OCI-LY1 (cell line): ENCODE data around the gene KLF4.

Experiments
- CTCF ChIP-seq: fragments of 200-600 bp; sonication (generic), shearing (Covaris generic); IDR thresholded peaks from 2 replicates; pipeline ENCODE4 v1.5.1; 2017; ENCODE audit warnings: mild to moderate bottlenecking, antibody characterized with exemption, low read length, moderate library complexity, mixed read lengths
- EZH2 ChIP-seq: fragments of 200-600 bp; sonication (generic), shearing (Covaris generic); IDR thresholded peaks from 2 replicates; pipeline ENCODE4 v1.8.0; 2017; ENCODE audit warnings: borderline replicate concordance, mixed run types, mild to moderate bottlenecking, antibody characterized with exemption, low read length, moderate library complexity, mixed read lengths

GRCh38 chr9:107489144-107489673, 360 bp downstream of the KLF4 start:
- no peak for TF ChIP-seq CTCF
- no peak for TF ChIP-seq EZH2
